ENCODE results near the gene ACTN4.

- TF ChIP-seq, protein P1, sequence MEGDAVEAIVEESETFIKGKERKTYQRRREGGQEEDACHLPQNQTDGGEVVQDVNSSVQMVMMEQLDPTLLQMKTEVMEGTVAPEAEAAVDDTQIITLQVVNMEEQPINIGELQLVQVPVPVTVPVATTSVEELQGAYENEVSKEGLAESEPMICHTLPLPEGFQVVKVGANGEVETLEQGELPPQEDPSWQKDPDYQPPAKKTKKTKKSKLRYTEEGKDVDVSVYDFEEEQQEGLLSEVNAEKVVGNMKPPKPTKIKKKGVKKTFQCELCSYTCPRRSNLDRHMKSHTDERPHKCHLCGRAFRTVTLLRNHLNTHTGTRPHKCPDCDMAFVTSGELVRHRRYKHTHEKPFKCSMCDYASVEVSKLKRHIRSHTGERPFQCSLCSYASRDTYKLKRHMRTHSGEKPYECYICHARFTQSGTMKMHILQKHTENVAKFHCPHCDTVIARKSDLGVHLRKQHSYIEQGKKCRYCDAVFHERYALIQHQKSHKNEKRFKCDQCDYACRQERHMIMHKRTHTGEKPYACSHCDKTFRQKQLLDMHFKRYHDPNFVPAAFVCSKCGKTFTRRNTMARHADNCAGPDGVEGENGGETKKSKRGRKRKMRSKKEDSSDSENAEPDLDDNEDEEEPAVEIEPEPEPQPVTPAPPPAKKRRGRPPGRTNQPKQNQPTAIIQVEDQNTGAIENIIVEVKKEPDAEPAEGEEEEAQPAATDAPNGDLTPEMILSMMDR (IDR thresholded peaks at IDR 0.05), result no peak
- TF ChIP-seq EP300 (IDR thresholded peaks at IDR 0.05) (peak in 1 of 2 donors; percentile 17), POLR2A (IDR thresholded peaks at IDR 0.05) (no peak)
These were observed 10.3 kb downstream of the ACTN4 start for GRCh38 chr19:38657633-38658222.
